GM18505 (cell line): ENCODE data around the gene SLC16A1.
"Not testable (repeated sequence)": the region's sequence is repeated elsewhere in the genome, so short reads cannot be mapped to it uniquely, and the experiment has no call there.

Experiments
- ATAC-seq: cut with Tn5 transposase; IDR thresholded peaks from one replicate; pipeline ENCODE4 v1.9.1; 2021; ENCODE audit not compliant: unreplicated experiment
- POLR2A ChIP-seq: IDR thresholded peaks from 4 replicates; pipeline ENCODE4 v1.6.1; 2011; ENCODE audit warnings: borderline replicate concordance; ENCODE audit not compliant: insufficient read depth, insufficient read length; ENCODE audit errors: extremely low read depth

The SLC16A1 gene

GRCh38 chr1:112901387-112901786, 54.6 kb downstream of the SLC16A1 start:
- ATAC-seq: no peak
- no peak for TF ChIP-seq POLR2A

- no peak for TF ChIP-seq POLR2A
- no peak for ATAC-seq
Observed at GRCh38 chr1:112896783-112897182, 59.2 kb downstream of the SLC16A1 start.

- no peak for TF ChIP-seq POLR2A
- no peak for ATAC-seq
Observed at GRCh38 chr1:112894561-112895011, 61.4 kb downstream of the SLC16A1 start.

GRCh38 chr1:112894010-112894292, 62.0 kb downstream of the SLC16A1 start:
- ATAC-seq: no peak
- TF ChIP-seq POLR2A: no peak

GRCh38 chr1:112893288-112894009, 62.5 kb downstream of the SLC16A1 start:
- ATAC-seq: no peak
- no peak for TF ChIP-seq POLR2A

- not testable (repeated sequence) for ATAC-seq
Observed at GRCh38 chr1:112889906-112890305, 66.1 kb downstream of the SLC16A1 start.

- TF ChIP-seq POLR2A: no peak
- no peak for ATAC-seq
Observed at GRCh38 chr1:112889052-112889768, 66.8 kb downstream of the SLC16A1 start.

GRCh38 chr1:112888630-112889029, 67.4 kb downstream of the SLC16A1 start:
- ATAC-seq: no peak
- TF ChIP-seq POLR2A: no peak

GRCh38 chr1:112887599-112888283, 68.3 kb downstream of the SLC16A1 start:
- TF ChIP-seq POLR2A: no peak
- no peak for ATAC-seq

GRCh38 chr1:112884996-112885395, 71.0 kb downstream of the SLC16A1 start:
- ATAC-seq: not testable (repeated sequence)

GRCh38 chr1:112882271-112882744, 73.7 kb downstream of the SLC16A1 start:
- TF ChIP-seq POLR2A: no peak
- ATAC-seq: no peak

GRCh38 chr1:112881742-112882127, 74.3 kb downstream of the SLC16A1 start:
- ATAC-seq: no peak

GRCh38 chr1:112879834-112880233, 76.2 kb downstream of the SLC16A1 start:
- no peak for ATAC-seq
- TF ChIP-seq POLR2A: no peak

More at GRCh38 chr1:112881742-112882127, 74.3 kb downstream of the SLC16A1 start:
- TF ChIP-seq POLR2A: no peak

GRCh38 chr1:112878321-112878720, 77.7 kb downstream of the SLC16A1 start:
- no peak for ATAC-seq
- TF ChIP-seq POLR2A: no peak

GRCh38 chr1:112877750-112878149, 78.2 kb downstream of the SLC16A1 start:
- ATAC-seq: no peak
- TF ChIP-seq POLR2A: no peak

GRCh38 chr1:112876315-112876714, 79.7 kb downstream of the SLC16A1 start:
- no peak for ATAC-seq
- no peak for TF ChIP-seq POLR2A
